ENCODE measurements around the gene HS3ST4.

The HS3ST4 gene

DNA sequence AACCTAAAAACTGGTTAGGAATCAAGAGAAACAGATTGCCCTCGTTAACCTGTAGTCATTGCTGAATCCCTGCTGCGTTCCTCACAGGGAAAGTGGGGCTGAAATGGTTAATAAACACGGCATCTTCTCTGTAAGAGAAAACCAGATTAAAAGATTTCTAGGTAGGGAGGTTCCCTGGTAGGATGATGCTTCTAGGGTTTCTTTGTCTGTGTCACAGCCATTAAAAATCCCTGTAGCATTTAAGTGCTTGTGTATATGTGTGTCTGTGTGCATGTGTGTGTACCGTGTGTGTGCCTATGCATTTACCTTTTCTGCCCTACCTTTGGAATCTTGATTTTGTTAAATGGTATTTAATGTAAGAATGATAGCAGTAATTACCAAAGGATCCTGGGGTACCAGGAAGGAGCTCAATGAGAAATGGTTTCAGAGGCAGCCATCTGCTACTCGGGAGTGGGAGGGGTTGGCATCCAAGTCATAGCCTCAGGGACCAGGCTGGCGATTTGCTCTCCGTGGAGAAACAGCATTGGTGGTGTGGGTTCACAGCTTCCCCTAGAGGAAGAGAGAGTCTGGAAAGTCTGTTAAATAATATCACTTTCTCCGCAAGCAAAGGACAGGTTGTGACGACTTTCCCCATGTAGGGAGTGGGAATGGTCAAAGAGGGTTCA, 177.1 kb downstream of the HS3ST4 start:
- TF ChIP-seq CTCF (IDR thresholded peaks at IDR 0.05; ENCODE audit: control extremely low read depth, extremely low read depth, low read depth, missing control alignments) = no peak
- POLR2A ChIA-PET = no interaction called here
- CTCF ChIA-PET = no interaction called here
- no peak for DNase-seq (ENCODE audit: extremely low spot score)

GRCh38 chr16:25872369-25873070, 180.8 kb downstream of the HS3ST4 start:
- no peak for DNase-seq (ENCODE audit: extremely low spot score)
- TF ChIP-seq CTCF (IDR thresholded peaks at IDR 0.05; ENCODE audit: control extremely low read depth, extremely low read depth, low read depth, missing control alignments) = no peak
- ChIA-PET POLR2A (no interaction called here), CTCF (interaction anchor here (0.8 kb wide), 1 partner anchor 17 kb away, joined by 3 read pairs; no protein-coding TSS in a partner anchor)

GRCh38 chr16:25874196-25874595, 182.4 kb downstream of the HS3ST4 start:
- no peak for DNase-seq (ENCODE audit: extremely low spot score)
- POLR2A ChIA-PET = no interaction called here
- no peak for TF ChIP-seq CTCF (IDR thresholded peaks at IDR 0.05; ENCODE audit: control extremely low read depth, extremely low read depth, low read depth, missing control alignments)
- CTCF ChIA-PET = interaction anchor here (1.1 kb wide), 1 partner anchor 11 kb away, joined by 3 read pairs; no protein-coding TSS in a partner anchor

DNA sequence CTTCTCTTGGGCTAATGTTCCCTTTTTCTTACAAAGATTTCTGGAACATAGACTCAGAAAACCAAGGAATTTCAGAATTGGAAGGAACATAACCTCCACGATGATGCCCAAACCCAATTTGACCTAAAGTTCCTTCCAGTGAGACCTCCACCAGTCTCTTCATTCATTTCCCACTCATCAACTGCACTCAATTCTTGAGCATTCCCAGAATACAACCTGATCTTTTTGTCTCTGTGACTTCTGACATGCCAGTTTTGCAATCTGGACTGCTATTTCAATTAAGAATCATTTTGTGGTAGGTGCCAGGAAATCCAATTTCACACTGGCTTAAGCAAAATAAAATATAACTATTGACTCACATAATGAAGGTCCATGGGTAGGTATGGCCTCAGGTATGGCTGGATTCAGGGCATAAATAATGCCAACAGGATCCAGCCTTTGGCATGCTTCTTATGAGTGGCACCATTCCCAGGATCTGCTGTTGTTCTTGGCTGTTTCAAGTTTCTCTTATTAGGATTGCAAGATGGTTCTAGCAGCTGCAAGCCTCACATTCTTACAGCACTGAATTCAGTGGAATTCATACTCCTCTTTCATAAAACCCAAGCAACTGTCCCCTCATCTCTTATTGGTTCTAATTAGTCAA, 184.3 kb downstream of the HS3ST4 start:
- no peak for DNase-seq (ENCODE audit: extremely low spot score)
- no peak for TF ChIP-seq CTCF (IDR thresholded peaks at IDR 0.05; ENCODE audit: control extremely low read depth, extremely low read depth, low read depth, missing control alignments)
- ChIA-PET POLR2A (no interaction called here), CTCF (no interaction called here)

GRCh38 chr16:25877103-25877502, 185.3 kb downstream of the HS3ST4 start:
- TF ChIP-seq CTCF (IDR thresholded peaks at IDR 0.05; ENCODE audit: control extremely low read depth, extremely low read depth, low read depth, missing control alignments) = no peak
- CTCF ChIA-PET = no interaction called here
- no peak for DNase-seq (ENCODE audit: extremely low spot score)
- POLR2A ChIA-PET = no interaction called here

GRCh38 chr16:25886598-25886997, 194.8 kb downstream of the HS3ST4 start:
- ChIA-PET POLR2A (no interaction called here), CTCF (no interaction called here)
- DNase-seq (ENCODE audit: extremely low spot score) = no peak
- no peak for TF ChIP-seq CTCF (IDR thresholded peaks at IDR 0.05; ENCODE audit: control extremely low read depth, extremely low read depth, low read depth, missing control alignments)

Data from GM10248 (cell line).